ENCODE data around the gene SLC30A2. TPM values are rescaled to one million over a fixed set of nuclear protein-coding genes. Genes with fewer than 3 reads are reported as not detected.

SLC30A2 gene
- total and polyA plus RNA-seq, 9 of the 15 experiments (the other 6 are each of a cell fraction or from before 2014, with no cell fraction given) = 0.01 to 0.18 (median 0.06) TPM; not detected in 3

DNA sequence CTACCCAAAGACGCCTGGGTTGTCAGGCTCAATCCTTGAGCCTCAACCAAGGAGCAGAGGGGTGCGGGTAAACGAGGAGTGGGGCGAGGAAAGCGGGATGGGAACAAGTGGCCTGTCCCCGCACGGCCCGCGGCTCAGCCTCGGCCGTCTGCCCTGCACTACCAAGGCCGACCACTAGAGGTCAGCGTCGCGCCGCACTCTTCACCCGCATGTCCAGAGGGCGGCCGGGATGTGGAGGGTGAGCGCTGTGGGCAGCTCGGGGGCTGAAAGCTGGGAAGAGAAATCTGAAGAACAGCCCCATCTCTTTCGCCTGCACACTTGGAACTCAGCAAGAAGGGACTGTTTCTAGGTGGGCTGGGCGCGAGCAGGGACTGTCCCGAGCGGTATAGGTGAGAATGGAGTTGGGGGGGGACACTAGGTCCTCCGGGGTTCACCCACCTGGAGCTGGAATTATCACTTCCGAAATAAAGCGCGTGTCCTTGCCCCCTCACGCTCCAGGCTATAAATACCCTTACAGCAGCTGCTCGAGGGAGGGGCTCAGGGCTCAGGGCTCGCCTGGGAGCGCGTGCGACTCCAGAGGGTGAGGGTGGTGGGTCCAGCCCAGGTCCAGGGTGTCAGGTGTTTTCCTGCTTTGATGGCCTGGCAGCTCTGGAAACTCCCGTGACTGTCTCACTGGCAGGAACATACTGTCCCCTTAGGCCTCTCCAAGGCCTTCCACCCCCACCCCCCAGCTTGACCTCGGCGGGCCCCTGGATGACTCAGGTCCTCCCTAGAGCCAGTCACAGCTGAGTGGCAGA lies 9.8 kb downstream of the SLC30A2 start (continued):
- no peak for TF ChIP-seq NCOA6 (IDR thresholded peaks at IDR 0.05)
- TF ChIP-seq, protein P1, sequence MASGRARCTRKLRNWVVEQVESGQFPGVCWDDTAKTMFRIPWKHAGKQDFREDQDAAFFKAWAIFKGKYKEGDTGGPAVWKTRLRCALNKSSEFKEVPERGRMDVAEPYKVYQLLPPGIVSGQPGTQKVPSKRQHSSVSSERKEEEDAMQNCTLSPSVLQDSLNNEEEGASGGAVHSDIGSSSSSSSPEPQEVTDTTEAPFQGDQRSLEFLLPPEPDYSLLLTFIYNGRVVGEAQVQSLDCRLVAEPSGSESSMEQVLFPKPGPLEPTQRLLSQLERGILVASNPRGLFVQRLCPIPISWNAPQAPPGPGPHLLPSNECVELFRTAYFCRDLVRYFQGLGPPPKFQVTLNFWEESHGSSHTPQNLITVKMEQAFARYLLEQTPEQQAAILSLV (tag; IDR thresholded peaks at IDR 0.05) = no peak
- TF ChIP-seq, protein P2, sequence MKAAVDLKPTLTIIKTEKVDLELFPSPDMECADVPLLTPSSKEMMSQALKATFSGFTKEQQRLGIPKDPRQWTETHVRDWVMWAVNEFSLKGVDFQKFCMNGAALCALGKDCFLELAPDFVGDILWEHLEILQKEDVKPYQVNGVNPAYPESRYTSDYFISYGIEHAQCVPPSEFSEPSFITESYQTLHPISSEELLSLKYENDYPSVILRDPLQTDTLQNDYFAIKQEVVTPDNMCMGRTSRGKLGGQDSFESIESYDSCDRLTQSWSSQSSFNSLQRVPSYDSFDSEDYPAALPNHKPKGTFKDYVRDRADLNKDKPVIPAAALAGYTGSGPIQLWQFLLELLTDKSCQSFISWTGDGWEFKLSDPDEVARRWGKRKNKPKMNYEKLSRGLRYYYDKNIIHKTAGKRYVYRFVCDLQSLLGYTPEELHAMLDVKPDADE (conservative IDR thresholded peaks at IDR 0.05; ENCODE audit: control insufficient read depth, low read depth, low read length) = peak; percentile 16; the same call in 1 of the 2 replicates
- TF ChIP-seq RAD21 (CRISPR knock-in tag; conservative IDR thresholded peaks at IDR 0.05 in 1 of 2, IDR thresholded peaks at IDR 0.05 in 1 of 2) = peak; percentile 99
- TF ChIP-seq ZNF165 (CRISPR knock-in tag; IDR thresholded peaks at IDR 0.05; ENCODE audit: borderline replicate concordance) = no peak
- no peak for TF ChIP-seq GATA2 (CRISPR knock-in tag; IDR thresholded peaks at IDR 0.05)
- TF ChIP-seq FOXA3 (CRISPR knock-in tag; conservative IDR thresholded peaks at IDR 0.05 in 1 of 2, IDR thresholded peaks at IDR 0.05 in 1 of 2) = no peak; a peak in 1 of 4 replicates
- no peak for TF ChIP-seq ZNF717 (CRISPR knock-in tag; IDR thresholded peaks at IDR 0.05)
- TF ChIP-seq MAZ (CRISPR knock-in tag; conservative IDR thresholded peaks at IDR 0.05 in 1 of 2, IDR thresholded peaks at IDR 0.05 in 1 of 2) = peak; percentile 47 to 81; a peak in 3 of 4 replicates
- TF ChIP-seq, protein P3, sequence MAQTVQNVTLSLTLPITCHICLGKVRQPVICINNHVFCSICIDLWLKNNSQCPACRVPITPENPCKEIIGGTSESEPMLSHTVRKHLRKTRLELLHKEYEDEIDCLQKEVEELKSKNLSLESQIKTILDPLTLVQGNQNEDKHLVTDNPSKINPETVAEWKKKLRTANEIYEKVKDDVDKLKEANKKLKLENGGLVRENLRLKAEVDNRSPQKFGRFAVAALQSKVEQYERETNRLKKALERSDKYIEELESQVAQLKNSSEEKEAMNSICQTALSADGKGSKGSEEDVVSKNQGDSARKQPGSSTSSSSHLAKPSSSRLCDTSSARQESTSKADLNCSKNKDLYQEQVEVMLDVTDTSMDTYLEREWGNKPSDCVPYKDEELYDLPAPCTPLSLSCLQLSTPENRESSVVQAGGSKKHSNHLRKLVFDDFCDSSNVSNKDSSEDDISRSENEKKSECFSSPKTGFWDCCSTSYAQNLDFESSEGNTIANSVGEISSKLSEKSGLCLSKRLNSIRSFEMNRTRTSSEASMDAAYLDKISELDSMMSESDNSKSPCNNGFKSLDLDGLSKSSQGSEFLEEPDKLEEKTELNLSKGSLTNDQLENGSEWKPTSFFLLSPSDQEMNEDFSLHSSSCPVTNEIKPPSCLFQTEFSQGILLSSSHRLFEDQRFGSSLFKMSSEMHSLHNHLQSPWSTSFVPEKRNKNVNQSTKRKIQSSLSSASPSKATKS (CRISPR knock-in tag; IDR thresholded peaks at IDR 0.05) = no peak
- peak; percentile 38; the same call in 1 of the 2 replicates for TF ChIP-seq ZBTB1 (CRISPR knock-in tag; IDR thresholded peaks at IDR 0.05; ENCODE audit: borderline replicate concordance, low read depth)
- TF ChIP-seq SIRT6 (IDR thresholded peaks at IDR 0.05; ENCODE audit: low read depth, low read length) = no peak
- no peak for TF ChIP-seq ZNF253 (CRISPR knock-in tag; conservative IDR thresholded peaks at IDR 0.05)
- peak; percentile 21 for TF ChIP-seq RBBP5 (IDR thresholded peaks at IDR 0.05; ENCODE audit: borderline replicate concordance, insufficient read depth, low read length, poor library complexity, severe bottlenecking)
- no peak for TF ChIP-seq ZNF212 (CRISPR knock-in tag; IDR thresholded peaks at IDR 0.05)
- TF ChIP-seq, protein P4, sequence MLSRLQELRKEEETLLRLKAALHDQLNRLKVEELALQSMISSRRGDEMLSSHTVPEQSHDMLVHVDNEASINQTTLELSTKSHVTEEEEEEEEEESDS (CRISPR knock-in tag; IDR thresholded peaks at IDR 0.05) = no peak
- TF ChIP-seq, protein P5, sequence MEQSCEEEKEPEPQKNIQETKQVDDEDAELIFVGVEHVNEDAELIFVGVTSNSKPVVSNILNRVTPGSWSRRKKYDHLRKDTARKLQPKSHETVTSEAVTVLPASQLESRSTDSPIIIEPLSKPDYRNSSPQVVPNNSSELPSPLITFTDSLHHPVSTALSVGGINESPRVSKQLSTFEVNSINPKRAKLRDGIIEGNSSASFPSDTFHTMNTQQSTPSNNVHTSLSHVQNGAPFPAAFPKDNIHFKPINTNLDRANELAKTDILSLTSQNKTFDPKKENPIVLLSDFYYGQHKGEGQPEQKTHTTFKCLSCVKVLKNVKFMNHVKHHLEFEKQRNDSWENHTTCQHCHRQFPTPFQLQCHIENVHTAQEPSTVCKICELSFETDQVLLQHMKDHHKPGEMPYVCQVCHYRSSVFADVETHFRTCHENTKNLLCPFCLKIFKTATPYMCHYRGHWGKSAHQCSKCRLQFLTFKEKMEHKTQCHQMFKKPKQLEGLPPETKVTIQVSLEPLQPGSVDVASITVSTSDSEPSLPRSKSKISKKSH (CRISPR knock-in tag; IDR thresholded peaks at IDR 0.05) = no peak
- TF ChIP-seq BHLHE40 (IDR thresholded peaks at IDR 0.05; ENCODE audit: low read length) = peak; percentile 46
- no peak for TF ChIP-seq ZC3H4 (CRISPR knock-in tag; IDR thresholded peaks at IDR 0.05; ENCODE audit: borderline replicate concordance)
